Naive thymus-derived CD4-positive, alpha-beta T cell (primary cell): ENCODE measurements around the gene ZXDB. TPM values are rescaled to one million over a fixed set of nuclear protein-coding genes. Genes with fewer than 3 reads are reported as not detected.
"Not testable (repeated sequence)": the region's sequence is repeated elsewhere in the genome, so short reads cannot be mapped to it uniquely, and the experiment has no call there.

ENCODE experiments used
- ATAC-seq: fragments of 150-1000 bp; cut with Tn5 transposase; 2 replicates; pipeline ENCODE4 v1.10.0; 2021; ENCODE audit warnings: mild to moderate bottlenecking, moderate library complexity
- CTCF ChIA-PET: fragments of 350-600 bp; sonication (Branson Sonifier 250); formaldehyde crosslinking; loops from one replicate; lab custom pipeline; 2021; ENCODE audit warnings: antibody characterized with exemption; lab: Charles Lee
- POLR2A ChIA-PET: fragments of 350-600 bp; sonication (Branson Sonifier 250); formaldehyde crosslinking; loops from one replicate; lab custom pipeline; 2021; ENCODE audit warnings: antibody characterized with exemption, inconsistent platforms; lab: Charles Lee
- DNase-seq, 9 donors: peaks; one replicate each; pipeline versions ENCODE4 v3.0.0 to v3.0.0-alpha.2; 2020 to 2022; ENCODE audit warnings: mixed read lengths in 1 of 9
- H3K27ac ChIP-seq: one replicate; pipeline ENCODE4 v1.7.0; 2013; ENCODE audit warnings: mild to moderate bottlenecking, low read depth, low read length, moderate library complexity
- H3K27me3 ChIP-seq, 2 donors: one replicate each; pipeline ENCODE4 v1.7.0; 2013; ENCODE audit warnings: low read length in 2 of 2, mild to moderate bottlenecking in 2 of 2, moderate library complexity in 2 of 2; ENCODE audit not compliant: control insufficient read depth in 2 of 2, insufficient read depth in 2 of 2
- H3K36me3 ChIP-seq, 3 experiments: 1 replicate in 2 of 3; 2 replicates in 1 of 3; pipeline ENCODE4 v1.7.0; 2013; ENCODE audit warnings: low read length in 3 of 3, mild to moderate bottlenecking in 3 of 3, moderate library complexity in 1 of 3; ENCODE audit not compliant: insufficient read depth in 3 of 3, control insufficient read depth in 2 of 3
- H3K4me1 ChIP-seq, 2 donors: one replicate each; pipeline ENCODE4 v1.7.0; 2013; ENCODE audit warnings: low read length in 2 of 2, mild to moderate bottlenecking in 2 of 2, moderate library complexity in 1 of 2; ENCODE audit not compliant: control insufficient read depth in 2 of 2, insufficient read depth in 2 of 2
- H3K4me3 ChIP-seq: 2 replicates; pipeline ENCODE4 v1.7.0; 2013; ENCODE audit warnings: mild to moderate bottlenecking, low read length
- H3K9me3 ChIP-seq, 3 experiments: 1 replicate in 2 of 3; 2 replicates in 1 of 3; pipeline ENCODE4 v1.7.0; 2013; ENCODE audit warnings: low read length in 3 of 3; ENCODE audit not compliant: control insufficient read depth in 2 of 3
- H3K27ac Mint-ChIP-seq, 9 donors: one replicate each; pipeline ENCODE4 v1.8.0; 2020 to 2022; ENCODE audit warnings: mixed read lengths in 9 of 9, mild to moderate bottlenecking in 8 of 9, moderate library complexity in 5 of 9, inconsistent platforms in 2 of 9
- H3K27me3 Mint-ChIP-seq, 5 donors: one replicate each; pipeline ENCODE4 v1.8.0; 2021 to 2022; ENCODE audit warnings: mixed read lengths in 5 of 5, mild to moderate bottlenecking in 1 of 5
- H3K36me3 Mint-ChIP-seq, 5 donors: one replicate each; pipeline ENCODE4 v1.8.0; 2020 to 2022; ENCODE audit warnings: mixed read lengths in 5 of 5, mild to moderate bottlenecking in 3 of 5, inconsistent platforms in 1 of 5
- H3K4me1 Mint-ChIP-seq, 7 donors: one replicate each; pipeline ENCODE4 v1.8.0; 2020 to 2022; ENCODE audit warnings: mixed read lengths in 7 of 7, mild to moderate bottlenecking in 3 of 7, inconsistent platforms in 1 of 7
- H3K4me3 Mint-ChIP-seq, 10 donors: one replicate each; pipeline ENCODE4 v1.8.0; 2020 to 2022; ENCODE audit warnings: mild to moderate bottlenecking in 10 of 10, mixed read lengths in 10 of 10, moderate library complexity in 6 of 10, inconsistent platforms in 2 of 10
- H3K9me3 Mint-ChIP-seq, 11 donors: one replicate each; pipeline ENCODE4 v1.8.0; 2020 to 2022; ENCODE audit warnings: mixed read lengths in 11 of 11, mild to moderate bottlenecking in 4 of 11, inconsistent platforms in 1 of 11, moderate library complexity in 1 of 11
- intact Hi-C, 2 donors: fragments of 100-400 bp; cut with micrococcal nuclease; formaldehyde crosslinking; loops; one replicate each; pipeline ENCODE4 v1.15.1; 2023
- polyA plus RNA-seq, 2 donors: library from polyadenylated mRNA; unstranded; fragments of 300-500 nt; fragmentation: Illumina TruSeq; gene quantifications; one replicate each; pipeline ENCODE4 v1.2.3, GENCODE V29; 2021
- total RNA-seq, 6 experiments: library from RNA in 5 of 6; stranded (reverse) in 5 of 6; gene quantifications; 1 replicate in 5 of 6; 2 replicates in 1 of 6; pipeline ENCODE4 v1.2.3 and lab custom pipeline; 2021 to 2026

The ZXDB gene
- total and polyA plus RNA-seq, 7 experiments from 2014 or later, result 4.7 to 21.9 (median 12.3) TPM

DNA sequence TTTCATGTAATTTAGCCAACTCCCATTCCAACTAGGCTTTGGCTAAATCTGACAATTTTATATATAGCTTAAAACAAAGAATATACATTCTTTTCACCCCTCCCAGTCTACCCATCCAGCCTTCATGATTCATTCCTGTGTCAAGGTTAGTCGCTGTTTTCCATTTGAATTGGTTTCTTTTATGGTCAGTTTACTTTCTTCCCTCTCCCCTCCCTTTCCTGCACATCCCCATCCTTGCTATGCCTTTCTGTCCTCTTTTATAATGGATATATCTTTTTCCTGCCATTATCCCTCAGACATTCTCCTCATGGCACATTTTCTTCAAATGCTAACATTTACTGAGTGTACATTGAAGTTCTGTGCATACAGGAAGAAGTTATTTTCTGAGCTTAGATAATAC, 4.7 kb downstream of the ZXDB start:
- Mint-ChIP-seq H3K4me1 (peaks cover 8 to 42% (median 33%) of the 10 kb centered on the region in 7 donors), H3K4me3 (peak overlapping the region in 9 of 10 donors; percentile 17 to 86 (median 61)), H3K27me3 (no peaks in the 10 kb centered on the region), H3K9me3 (peaks cover 0 to 37% (median 7%) of the 10 kb centered on the region in 11 donors), H3K27ac (peak overlapping the region in 1 of 9 donors; percentile 11), H3K36me3 (peaks cover 0 to 34% (median 21%) of the 10 kb centered on the region in 5 donors)
- Histone ChIP-seq H3K27ac (no peak overlapping the region), H3K27me3 (no peaks in the 10 kb centered on the region), H3K4me1 (peaks cover 0 to 10% of the 10 kb centered on the region in 2 donors), H3K4me3 (no peak overlapping the region), H3K36me3 (no peaks in the 10 kb centered on the region), H3K9me3 (no peaks in the 10 kb centered on the region)
- DNase-seq (no peak), ATAC-seq (no peak)
- POLR2A ChIA-PET, result no interaction called here
- CTCF ChIA-PET, result no interaction called here
- intact Hi-C loops, result loop anchor here (10.0 kb wide), 4 partner anchors 602 to 1032 kb away; partner anchors contain the start of genes SPIN3 (in 1 of the 2) and UBQLN2 (in 1 of the 2)

DNA sequence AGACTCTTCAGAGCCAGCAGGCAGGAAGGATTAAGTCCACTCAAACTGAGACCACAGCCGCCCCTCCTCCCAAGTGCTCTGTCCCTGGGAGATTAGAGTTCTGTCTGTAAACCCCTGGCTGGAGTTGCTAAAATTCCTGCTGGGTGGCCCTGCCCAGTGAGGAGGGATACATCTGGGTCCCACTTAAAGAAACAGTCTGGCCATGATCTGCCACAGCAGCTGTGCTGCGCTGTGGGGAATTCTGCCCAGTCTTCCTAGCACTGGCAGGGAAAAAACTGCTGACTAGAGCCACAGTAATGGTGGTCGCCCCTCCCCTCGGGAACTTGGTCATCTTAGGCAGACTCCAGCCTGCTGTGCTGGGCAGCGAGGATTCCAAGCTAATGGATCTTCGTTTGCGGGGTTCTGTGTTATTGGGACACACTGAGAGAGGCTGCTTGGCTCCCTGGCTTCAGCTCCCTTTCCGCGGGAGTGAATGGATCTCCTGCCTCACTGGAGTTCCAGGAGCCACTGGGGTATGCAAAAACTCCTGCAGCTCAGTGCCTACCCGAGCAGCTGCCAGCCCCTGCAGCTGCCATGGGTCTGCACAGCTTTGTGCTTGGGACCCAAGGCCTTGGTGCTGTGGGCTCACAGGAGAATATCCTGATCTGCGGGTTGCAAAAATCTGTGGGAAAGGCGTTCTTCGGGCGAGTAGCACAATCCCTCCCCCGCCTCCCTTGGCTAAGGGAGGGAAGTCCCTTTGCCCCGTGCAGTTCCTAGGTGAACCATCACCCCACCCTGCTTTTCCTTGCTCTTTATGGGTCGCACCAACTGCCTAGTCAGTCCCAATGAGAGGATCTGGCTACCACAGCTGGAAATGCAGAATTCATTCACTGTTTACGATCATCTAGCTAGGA, 15.7 kb downstream of the ZXDB start:
- CTCF ChIA-PET, result no interaction called here
- Histone ChIP-seq H3K4me1 (no peaks in the 10 kb centered on the region), H3K4me3 (no peak overlapping the region), H3K27me3 (no peaks in the 10 kb centered on the region), H3K36me3 (no peaks in the 10 kb centered on the region), H3K27ac (no peak overlapping the region), H3K9me3 (peaks cover 0 to 18% (median 0%) of the 10 kb centered on the region in 3 experiments)
- Mint-ChIP-seq H3K27me3 (no peaks in the 10 kb centered on the region), H3K27ac (no peak overlapping the region), H3K9me3 (peaks cover 0 to 68% (median 19%) of the 10 kb centered on the region in 11 donors), H3K4me3 (no peak overlapping the region), H3K36me3 (peaks cover 0 to 17% (median 13%) of the 10 kb centered on the region in 5 donors), H3K4me1 (no peaks in the 10 kb centered on the region)
- intact Hi-C loops, result no loop called here
- POLR2A ChIA-PET, result no interaction called here
- DNase-seq, result no peak
- no peak for ATAC-seq

DNA sequence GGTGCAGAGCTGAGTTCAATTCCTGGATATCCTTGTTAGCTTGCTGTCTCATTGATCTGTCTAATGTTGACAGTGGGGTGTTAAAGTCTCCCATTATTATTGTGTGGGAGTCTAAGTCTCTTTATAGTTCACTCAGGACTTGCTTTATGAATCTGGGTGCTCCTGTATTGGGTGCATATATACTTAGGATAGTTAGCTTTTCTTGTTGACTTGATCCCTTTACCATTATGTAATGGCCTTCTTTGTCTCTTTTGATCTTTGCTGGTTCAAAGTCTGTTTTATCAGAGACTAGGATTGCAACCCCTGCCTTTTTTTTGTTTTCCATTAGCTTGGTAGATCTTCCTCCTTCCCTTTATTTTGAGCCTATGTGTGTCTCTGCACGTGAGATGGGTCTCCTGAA, 21.5 kb downstream of the ZXDB start:
- ATAC-seq, H3K27me3 ChIP-seq, H3K36me3 ChIP-seq, H3K4me3 Mint-ChIP-seq, CTCF ChIA-PET, H3K4me1 ChIP-seq, POLR2A ChIA-PET, H3K27ac ChIP-seq, intact Hi-C loops, H3K9me3 ChIP-seq, DNase-seq, H3K4me1 Mint-ChIP-seq, H3K4me3 ChIP-seq, H3K27ac Mint-ChIP-seq, H3K27me3 Mint-ChIP-seq: not testable (repeated sequence)
- Mint-ChIP-seq H3K9me3 (peaks cover 0 to 74% (median 32%) of the 10 kb centered on the region in 11 donors), H3K36me3 (peaks cover 0 to 23% (median 7%) of the 10 kb centered on the region in 5 donors)

DNA sequence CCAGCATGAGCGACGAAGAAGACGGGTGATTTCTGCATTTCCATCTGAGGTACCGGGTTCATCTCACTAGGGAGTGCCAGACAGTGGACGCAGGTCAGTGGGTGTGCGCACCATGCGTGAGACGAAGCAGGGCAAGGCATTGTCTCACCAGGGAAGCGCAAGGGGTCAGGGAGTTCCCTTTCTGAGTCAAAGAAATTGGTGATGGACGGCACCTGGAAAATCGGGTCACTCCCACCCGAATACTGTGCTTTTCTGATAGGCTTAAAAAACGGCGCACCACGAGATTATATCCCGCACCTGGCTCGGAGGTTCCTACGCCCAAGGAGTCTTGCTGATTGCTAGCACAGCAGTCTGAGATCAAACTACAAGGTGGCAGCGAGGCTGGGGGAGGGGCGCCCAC, 37.6 kb downstream of the ZXDB start:
- H3K4me3 ChIP-seq, H3K4me1 ChIP-seq, H3K27ac Mint-ChIP-seq, H3K4me3 Mint-ChIP-seq, H3K36me3 Mint-ChIP-seq, H3K27me3 ChIP-seq, POLR2A ChIA-PET, H3K36me3 ChIP-seq, DNase-seq, ATAC-seq, H3K27me3 Mint-ChIP-seq, H3K4me1 Mint-ChIP-seq, H3K27ac ChIP-seq, CTCF ChIA-PET, intact Hi-C loops, H3K9me3 ChIP-seq: not testable (repeated sequence)
- H3K9me3 Mint-ChIP-seq, result peaks cover 0 to 51% (median 22%) of the 10 kb centered on the region in 11 donors

DNA sequence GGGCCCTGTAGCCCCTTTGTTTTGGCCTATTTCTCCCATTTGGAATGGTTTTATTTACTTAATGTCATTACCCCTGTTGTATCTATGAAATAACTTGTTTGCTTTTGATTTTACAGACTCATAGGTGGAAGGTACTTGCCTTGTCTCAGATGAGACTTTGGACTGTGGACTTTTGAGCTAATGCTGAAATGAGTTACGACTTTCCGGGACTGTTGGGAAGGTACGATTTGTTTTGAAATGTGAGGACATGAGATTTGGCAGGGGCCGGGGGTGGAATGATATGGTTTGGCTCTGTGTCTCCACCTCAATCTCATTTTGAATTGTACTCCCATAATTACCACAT, 48.8 kb downstream of the ZXDB start:
- POLR2A ChIA-PET, result no interaction called here
- CTCF ChIA-PET, result no interaction called here
- peaks cover 3 to 41% (median 14%) of the 10 kb centered on the region in 11 donors for H3K9me3 Mint-ChIP-seq
- H3K4me1 Mint-ChIP-seq, result no peaks in the 10 kb centered on the region
- no peak for ATAC-seq
- no peaks in the 10 kb centered on the region for H3K9me3 ChIP-seq
- no peak overlapping the region for H3K4me3 ChIP-seq
- no peak overlapping the region for H3K27ac Mint-ChIP-seq
- DNase-seq, result no peak
- no peaks in the 10 kb centered on the region for H3K36me3 ChIP-seq
- no peak overlapping the region for H3K4me3 Mint-ChIP-seq
- no peaks in the 10 kb centered on the region for H3K4me1 ChIP-seq
- H3K27me3 Mint-ChIP-seq, result peaks cover 0 to 4% (median 0%) of the 10 kb centered on the region in 5 donors
- H3K36me3 Mint-ChIP-seq, result peaks cover 0 to 15% (median 4%) of the 10 kb centered on the region in 5 donors
- H3K27me3 ChIP-seq, result no peaks in the 10 kb centered on the region
- intact Hi-C loops, result no loop called here
- no peak overlapping the region for H3K27ac ChIP-seq

DNA sequence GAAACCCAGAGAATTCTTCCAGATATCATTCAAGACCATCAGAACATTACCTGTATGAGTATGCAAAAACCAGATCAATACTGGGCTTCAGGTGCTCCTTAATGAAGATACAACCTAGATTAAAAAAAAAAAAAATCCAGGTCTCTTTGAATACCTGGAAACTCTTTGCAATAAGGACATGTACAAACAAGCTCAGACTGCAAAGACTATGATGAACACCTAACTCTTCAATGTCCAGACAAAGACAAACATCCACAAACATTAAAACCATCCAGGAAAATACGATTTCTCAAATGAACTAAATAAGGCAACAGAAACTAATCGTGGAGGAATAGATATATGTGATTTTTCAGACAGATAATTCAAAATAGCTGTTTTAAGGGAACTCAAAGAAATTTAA, 49.5 kb downstream of the ZXDB start:
- no peaks in the 10 kb centered on the region for H3K4me1 ChIP-seq
- no peak overlapping the region for H3K4me3 ChIP-seq
- Mint-ChIP-seq H3K36me3 (peaks cover 0 to 15% (median 4%) of the 10 kb centered on the region in 5 donors), H3K9me3 (peaks cover 3 to 34% (median 11%) of the 10 kb centered on the region in 11 donors), H3K4me1 (no peaks in the 10 kb centered on the region), H3K27ac (no peak overlapping the region), H3K4me3 (no peak overlapping the region), H3K27me3 (peaks cover 0 to 4% (median 0%) of the 10 kb centered on the region in 5 donors)
- H3K36me3 ChIP-seq, result no peaks in the 10 kb centered on the region
- H3K27ac ChIP-seq, result no peak overlapping the region
- CTCF ChIA-PET, result no interaction called here
- ATAC-seq (no peak), DNase-seq (no peak)
- intact Hi-C loops, result no loop called here
- H3K27me3 ChIP-seq, result no peaks in the 10 kb centered on the region
- POLR2A ChIA-PET, result no interaction called here
- H3K9me3 ChIP-seq, result no peaks in the 10 kb centered on the region
